ENCODE data around the gene AKIRIN1.

GRCh38 chr1:39044762-39045161 lies 53.7 kb downstream of the AKIRIN1 start:
- TF ChIP-seq CTCF (IDR thresholded peaks at IDR 0.05 in 4 of 5, conservative IDR thresholded peaks at IDR 0.05 in 1 of 5) = no peak
- no peak for TF ChIP-seq POLR2A (IDR thresholded peaks at IDR 0.05)

All from gastrocnemius medialis (tissue), 4 donors.